ENCODE data around the gene OSBPL6.

OSBPL6 gene

DNA sequence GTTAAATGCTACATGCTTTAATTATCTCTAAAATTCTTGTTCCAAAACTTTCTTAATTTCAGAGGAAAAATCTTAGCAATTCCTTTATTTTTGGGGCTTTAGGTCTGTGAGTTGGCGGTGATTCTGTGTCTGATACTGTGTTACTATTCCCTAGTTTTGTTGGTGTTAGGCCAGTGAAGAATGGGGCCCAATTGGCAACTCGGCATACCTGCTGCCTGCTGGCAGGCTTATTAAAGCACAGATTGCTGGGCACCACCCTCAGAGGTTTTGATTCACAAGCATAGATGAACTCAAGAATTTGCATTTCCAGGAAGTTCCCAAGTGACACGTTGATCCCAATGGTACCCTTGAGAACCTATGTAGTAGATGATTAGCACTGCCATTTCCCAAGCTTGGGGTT is 101.6 kb downstream of the OSBPL6 start:
- no peaks in the 10 kb centered on the region for H3K9me3 ChIP-seq (ENCODE audit: control insufficient read depth, insufficient read depth, low read depth, low read length)
- no peak overlapping the region for H3K4me3 ChIP-seq (ENCODE audit: low read depth, low read length)
- TF ChIP-seq, protein P1, sequence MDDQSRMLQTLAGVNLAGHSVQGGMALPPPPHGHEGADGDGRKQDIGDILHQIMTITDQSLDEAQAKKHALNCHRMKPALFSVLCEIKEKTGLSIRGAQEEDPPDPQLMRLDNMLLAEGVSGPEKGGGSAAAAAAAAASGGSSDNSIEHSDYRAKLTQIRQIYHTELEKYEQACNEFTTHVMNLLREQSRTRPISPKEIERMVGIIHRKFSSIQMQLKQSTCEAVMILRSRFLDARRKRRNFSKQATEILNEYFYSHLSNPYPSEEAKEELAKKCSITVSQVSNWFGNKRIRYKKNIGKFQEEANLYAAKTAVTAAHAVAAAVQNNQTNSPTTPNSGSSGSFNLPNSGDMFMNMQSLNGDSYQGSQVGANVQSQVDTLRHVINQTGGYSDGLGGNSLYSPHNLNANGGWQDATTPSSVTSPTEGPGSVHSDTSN (CRISPR knock-in tag; IDR thresholded peaks at IDR 0.05) = no peak
- TF ChIP-seq KLF8 (tag by site-specific recombination; IDR thresholded peaks at IDR 0.05) (no peak), MYNN (tag by site-specific recombination; IDR thresholded peaks at IDR 0.05; ENCODE audit: borderline replicate concordance) (no peak), TRIM28 (IDR thresholded peaks at IDR 0.05; ENCODE audit: borderline replicate concordance, low read length) (no peak), ZNF248 (tag by site-specific recombination; IDR thresholded peaks at IDR 0.05) (no peak), ZNF211 (tag by site-specific recombination; IDR thresholded peaks at IDR 0.05; ENCODE audit: low read depth) (no peak), ZNF37A (tag by site-specific recombination; IDR thresholded peaks at IDR 0.05) (no peak), KLF10 (tag by site-specific recombination; IDR thresholded peaks at IDR 0.05) (no peak), ZNF324 (tag by site-specific recombination; IDR thresholded peaks at IDR 0.05) (no peak), ZNF776 (tag by site-specific recombination; IDR thresholded peaks at IDR 0.05; ENCODE audit: borderline replicate concordance) (no peak), ZNF791 (tag by site-specific recombination; IDR thresholded peaks at IDR 0.05) (no peak)
- TF ChIP-seq, protein P2, sequence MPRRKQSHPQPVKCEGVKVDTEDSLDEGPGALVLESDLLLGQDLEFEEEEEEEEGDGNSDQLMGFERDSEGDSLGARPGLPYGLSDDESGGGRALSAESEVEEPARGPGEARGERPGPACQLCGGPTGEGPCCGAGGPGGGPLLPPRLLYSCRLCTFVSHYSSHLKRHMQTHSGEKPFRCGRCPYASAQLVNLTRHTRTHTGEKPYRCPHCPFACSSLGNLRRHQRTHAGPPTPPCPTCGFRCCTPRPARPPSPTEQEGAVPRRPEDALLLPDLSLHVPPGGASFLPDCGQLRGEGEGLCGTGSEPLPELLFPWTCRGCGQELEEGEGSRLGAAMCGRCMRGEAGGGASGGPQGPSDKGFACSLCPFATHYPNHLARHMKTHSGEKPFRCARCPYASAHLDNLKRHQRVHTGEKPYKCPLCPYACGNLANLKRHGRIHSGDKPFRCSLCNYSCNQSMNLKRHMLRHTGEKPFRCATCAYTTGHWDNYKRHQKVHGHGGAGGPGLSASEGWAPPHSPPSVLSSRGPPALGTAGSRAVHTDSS (tag by site-specific recombination; IDR thresholded peaks at IDR 0.05) = no peak
- H3K36me3 ChIP-seq (ENCODE audit: control insufficient read depth in 2 of 2, insufficient read depth in 1 of 2, low read length in 2 of 2) = no peaks in the 10 kb centered on the region
- ChIA-PET CTCF (interaction anchor here (0.6 to 2.5 kb wide), 4 partner anchors 10 to 1331 kb away, joined by 3 to 10 read pairs (median 4); no protein-coding TSS in a partner anchor), POLR2A (no interaction called here)
- no peak overlapping the region for H3K27ac ChIP-seq (ENCODE audit: extremely low read depth, low read depth, low read length)
- no peaks in the 10 kb centered on the region for H3K4me1 ChIP-seq (ENCODE audit: control insufficient read depth, insufficient read depth, low read length)

DNA sequence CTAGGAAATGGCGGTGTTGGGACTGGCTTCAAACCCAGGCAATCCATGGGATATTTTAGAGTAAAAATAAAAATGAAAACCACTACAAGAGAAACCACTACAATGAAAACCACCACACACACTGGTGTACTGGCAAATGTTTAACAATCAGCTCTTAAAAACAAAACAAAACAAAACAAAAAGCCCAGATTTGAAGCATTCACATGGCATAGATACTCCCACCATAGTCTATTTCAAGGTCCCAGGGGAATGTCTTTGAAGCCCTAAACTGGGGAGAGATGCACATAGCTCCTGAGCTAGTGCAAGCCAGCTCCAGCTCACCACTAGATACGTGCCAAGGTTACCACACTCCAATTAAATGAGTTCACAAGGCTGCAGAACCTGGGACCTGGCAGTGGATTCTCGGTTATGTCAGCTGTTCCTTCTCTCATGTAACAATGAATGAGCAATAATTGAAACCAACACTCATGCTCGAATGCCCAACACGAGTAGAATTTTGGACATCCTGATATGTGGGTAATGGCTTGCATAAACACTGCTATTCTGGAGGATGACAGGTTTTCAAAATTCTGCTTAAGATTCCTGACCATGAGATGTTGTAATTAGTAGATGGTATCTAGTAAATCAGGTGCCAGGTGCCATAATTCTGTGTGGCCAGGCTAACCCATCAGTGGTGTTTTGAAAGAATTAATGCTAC is 102.2 kb downstream of the OSBPL6 start:
- no peak overlapping the region for H3K27ac ChIP-seq (ENCODE audit: extremely low read depth, low read depth, low read length)
- H3K36me3 ChIP-seq (ENCODE audit: control insufficient read depth in 2 of 2, insufficient read depth in 1 of 2, low read length in 2 of 2) = no peaks in the 10 kb centered on the region
- no peak overlapping the region for H3K4me3 ChIP-seq (ENCODE audit: low read depth, low read length)
- no peaks in the 10 kb centered on the region for H3K4me1 ChIP-seq (ENCODE audit: control insufficient read depth, insufficient read depth, low read length)
- ChIA-PET POLR2A (no interaction called here), CTCF (interaction anchor here (1.5 to 2.5 kb wide), 2 partner anchors 10 to 23 kb away, joined by 3 to 10 read pairs; no protein-coding TSS in a partner anchor)
- H3K9me3 ChIP-seq (ENCODE audit: control insufficient read depth, insufficient read depth, low read depth, low read length) = no peaks in the 10 kb centered on the region
- TF ChIP-seq, protein P3, sequence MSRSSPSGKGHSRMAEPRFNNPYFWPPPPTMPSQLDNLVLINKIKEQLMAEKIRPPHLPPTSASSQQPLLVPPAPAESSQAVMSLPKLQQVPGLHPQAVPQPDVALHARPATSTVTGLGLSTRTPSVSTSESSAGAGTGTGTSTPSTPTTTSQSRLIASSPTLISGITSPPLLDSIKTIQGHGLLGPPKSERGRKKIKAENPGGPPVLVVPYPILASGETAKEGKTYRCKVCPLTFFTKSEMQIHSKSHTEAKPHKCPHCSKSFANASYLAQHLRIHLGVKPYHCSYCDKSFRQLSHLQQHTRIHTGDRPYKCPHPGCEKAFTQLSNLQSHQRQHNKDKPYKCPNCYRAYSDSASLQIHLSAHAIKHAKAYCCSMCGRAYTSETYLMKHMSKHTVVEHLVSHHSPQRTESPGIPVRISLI (tag by site-specific recombination; IDR thresholded peaks at IDR 0.05) = no peak
- no peak for TF ChIP-seq ZNF335 (tag by site-specific recombination; conservative IDR thresholded peaks at IDR 0.05)
- TF ChIP-seq ZNF350 (tag by site-specific recombination; IDR thresholded peaks at IDR 0.05) = no peak
- TF ChIP-seq ZNF223 (tag by site-specific recombination; IDR thresholded peaks at IDR 0.05) = no peak
- no peak for TF ChIP-seq ZNF354C (tag by site-specific recombination; IDR thresholded peaks at IDR 0.05; ENCODE audit: borderline replicate concordance, low read depth)
- no peak for TF ChIP-seq ZNF138 (tag by site-specific recombination; IDR thresholded peaks at IDR 0.05; ENCODE audit: borderline replicate concordance)
- TF ChIP-seq GFI1B (tag by site-specific recombination; IDR thresholded peaks at IDR 0.05) = no peak
- TF ChIP-seq, protein P4, sequence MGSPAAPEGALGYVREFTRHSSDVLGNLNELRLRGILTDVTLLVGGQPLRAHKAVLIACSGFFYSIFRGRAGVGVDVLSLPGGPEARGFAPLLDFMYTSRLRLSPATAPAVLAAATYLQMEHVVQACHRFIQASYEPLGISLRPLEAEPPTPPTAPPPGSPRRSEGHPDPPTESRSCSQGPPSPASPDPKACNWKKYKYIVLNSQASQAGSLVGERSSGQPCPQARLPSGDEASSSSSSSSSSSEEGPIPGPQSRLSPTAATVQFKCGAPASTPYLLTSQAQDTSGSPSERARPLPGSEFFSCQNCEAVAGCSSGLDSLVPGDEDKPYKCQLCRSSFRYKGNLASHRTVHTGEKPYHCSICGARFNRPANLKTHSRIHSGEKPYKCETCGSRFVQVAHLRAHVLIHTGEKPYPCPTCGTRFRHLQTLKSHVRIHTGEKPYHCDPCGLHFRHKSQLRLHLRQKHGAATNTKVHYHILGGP (tag by site-specific recombination; IDR thresholded peaks at IDR 0.05) = no peak
- TF ChIP-seq, protein P5, sequence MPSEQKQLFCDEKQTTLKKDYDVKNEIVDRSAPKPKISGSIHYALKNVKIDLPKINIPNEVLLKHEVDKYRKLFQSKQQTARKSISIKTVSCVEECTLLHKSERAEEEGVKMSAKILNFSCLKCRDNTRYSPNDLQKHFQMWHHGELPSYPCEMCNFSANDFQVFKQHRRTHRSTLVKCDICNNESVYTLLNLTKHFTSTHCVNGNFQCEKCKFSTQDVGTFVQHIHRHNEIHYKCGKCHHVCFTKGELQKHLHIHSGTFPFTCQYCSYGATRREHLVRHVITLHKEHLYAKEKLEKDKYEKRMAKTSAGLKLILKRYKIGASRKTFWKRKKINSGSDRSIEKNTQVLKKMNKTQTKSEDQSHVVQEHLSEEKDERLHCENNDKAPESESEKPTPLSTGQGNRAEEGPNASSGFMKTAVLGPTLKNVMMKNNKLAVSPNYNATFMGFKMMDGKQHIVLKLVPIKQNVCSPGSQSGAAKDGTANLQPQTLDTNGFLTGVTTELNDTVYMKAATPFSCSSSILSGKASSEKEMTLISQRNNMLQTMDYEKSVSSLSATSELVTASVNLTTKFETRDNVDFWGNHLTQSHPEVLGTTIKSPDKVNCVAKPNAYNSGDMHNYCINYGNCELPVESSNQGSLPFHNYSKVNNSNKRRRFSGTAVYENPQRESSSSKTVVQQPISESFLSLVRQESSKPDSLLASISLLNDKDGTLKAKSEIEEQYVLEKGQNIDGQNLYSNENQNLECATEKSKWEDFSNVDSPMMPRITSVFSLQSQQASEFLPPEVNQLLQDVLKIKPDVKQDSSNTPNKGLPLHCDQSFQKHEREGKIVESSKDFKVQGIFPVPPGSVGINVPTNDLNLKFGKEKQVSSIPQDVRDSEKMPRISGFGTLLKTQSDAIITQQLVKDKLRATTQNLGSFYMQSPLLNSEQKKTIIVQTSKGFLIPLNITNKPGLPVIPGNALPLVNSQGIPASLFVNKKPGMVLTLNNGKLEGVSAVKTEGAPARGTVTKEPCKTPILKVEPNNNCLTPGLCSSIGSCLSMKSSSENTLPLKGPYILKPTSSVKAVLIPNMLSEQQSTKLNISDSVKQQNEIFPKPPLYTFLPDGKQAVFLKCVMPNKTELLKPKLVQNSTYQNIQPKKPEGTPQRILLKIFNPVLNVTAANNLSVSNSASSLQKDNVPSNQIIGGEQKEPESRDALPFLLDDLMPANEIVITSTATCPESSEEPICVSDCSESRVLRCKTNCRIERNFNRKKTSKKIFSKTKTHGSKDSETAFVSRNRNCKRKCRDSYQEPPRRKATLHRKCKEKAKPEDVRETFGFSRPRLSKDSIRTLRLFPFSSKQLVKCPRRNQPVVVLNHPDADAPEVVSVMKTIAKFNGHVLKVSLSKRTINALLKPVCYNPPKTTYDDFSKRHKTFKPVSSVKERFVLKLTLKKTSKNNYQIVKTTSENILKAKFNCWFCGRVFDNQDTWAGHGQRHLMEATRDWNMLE (tag by site-specific recombination; conservative IDR thresholded peaks at IDR 0.05; ENCODE audit: low read depth) = no peak
- TF ChIP-seq, protein P6, sequence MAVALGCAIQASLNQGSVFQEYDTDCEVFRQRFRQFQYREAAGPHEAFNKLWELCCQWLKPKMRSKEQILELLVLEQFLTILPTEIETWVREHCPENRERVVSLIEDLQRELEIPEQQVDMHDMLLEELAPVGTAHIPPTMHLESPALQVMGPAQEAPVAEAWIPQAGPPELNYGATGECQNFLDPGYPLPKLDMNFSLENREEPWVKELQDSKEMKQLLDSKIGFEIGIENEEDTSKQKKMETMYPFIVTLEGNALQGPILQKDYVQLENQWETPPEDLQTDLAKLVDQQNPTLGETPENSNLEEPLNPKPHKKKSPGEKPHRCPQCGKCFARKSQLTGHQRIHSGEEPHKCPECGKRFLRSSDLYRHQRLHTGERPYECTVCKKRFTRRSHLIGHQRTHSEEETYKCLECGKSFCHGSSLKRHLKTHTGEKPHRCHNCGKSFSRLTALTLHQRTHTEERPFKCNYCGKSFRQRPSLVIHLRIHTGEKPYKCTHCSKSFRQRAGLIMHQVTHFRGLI (tag by site-specific recombination; IDR thresholded peaks at IDR 0.05) = no peak
- no peak for TF ChIP-seq KLF16 (tag by site-specific recombination; IDR thresholded peaks at IDR 0.05)
- TF ChIP-seq ZXDB (tag by site-specific recombination; IDR thresholded peaks at IDR 0.05) = no peak

All from HEK293 (cell line).